Heart left ventricle (tissue), 16 donors: Measurements from ENCODE around the gene UNC119. TPM values are rescaled to one million over a fixed set of nuclear protein-coding genes. Genes with fewer than 3 reads are reported as not detected.

ENCODE experiments used
- ATAC-seq, 4 donors: fragments of 200-7000 bp; cut with Tn5 transposase; one replicate each; pipeline ENCODE4 v1.9.1; 2020 to 2022; ENCODE audit warnings: moderate library complexity in 4 of 4, mild to moderate bottlenecking in 3 of 4, moderate number of reproducible peaks in 1 of 4
- DNase-seq, 5 donors: peaks; one replicate each; pipeline ENCODE4 v3.0.0-alpha.2; 2020
- H3K27ac ChIP-seq, 12 donors: fragments of 200-600 bp; sonication (generic) in 4 of 12; one replicate each; pipeline versions ENCODE4 v1.5.0 to v1.8.0; 2016 to 2022; ENCODE audit warnings: mild to moderate bottlenecking in 2 of 12
- H3K27me3 ChIP-seq, 9 donors: fragments of 200-600 bp; sonication (generic) in 2 of 9; one replicate each; pipeline versions ENCODE4 v1.5.1 to v1.8.0; 2016 to 2022; ENCODE audit warnings: mild to moderate bottlenecking in 3 of 9
- H3K36me3 ChIP-seq, 9 donors: fragments of 200-600 bp; sonication (generic) in 2 of 9; one replicate each; pipeline versions ENCODE4 v1.5.0 to v1.8.0; 2018 to 2022; ENCODE audit warnings: mild to moderate bottlenecking in 2 of 9
- H3K4me1 ChIP-seq, 12 donors: fragments of 200-600 bp; sonication (generic) in 4 of 12; one replicate each; pipeline versions ENCODE4 v1.5.0 to v1.8.0; 2016 to 2022; ENCODE audit warnings: mild to moderate bottlenecking in 3 of 12
- H3K4me3 ChIP-seq, 12 donors: fragments of 200-600 bp; sonication (generic) in 4 of 12; one replicate each; pipeline versions ENCODE4 v1.5.0 to v1.8.0; 2017 to 2022; ENCODE audit warnings: mild to moderate bottlenecking in 9 of 12, moderate library complexity in 4 of 12
- H3K9me3 ChIP-seq, 12 donors: fragments of 200-600 bp; sonication (generic) in 4 of 12; one replicate each; pipeline versions ENCODE4 v1.5.0 to v1.8.0; 2016 to 2022; ENCODE audit warnings: mild to moderate bottlenecking in 1 of 12
- CTCF ChIP-seq, 12 donors: fragments of 200-600 bp; sonication (generic) in 4 of 12; IDR thresholded peaks; one replicate each; pipeline versions ENCODE4 v1.5.0 to v1.8.0; 2018 to 2022; ENCODE audit warnings: antibody characterized with exemption in 12 of 12, mild to moderate bottlenecking in 5 of 12
- POLR2A ChIP-seq, 2 donors: fragments of 450-650 bp; IDR thresholded peaks; one replicate each; pipeline ENCODE4 v1.6.1; 2017; ENCODE audit warnings: antibody characterized with exemption in 2 of 2, mild to moderate bottlenecking in 2 of 2, moderate library complexity in 2 of 2
- WGBS, 4 donors: extraction: QIAGEN DNeasy Blood & Tissue Kit in 2 of 4; methylation state at CpG; one replicate each; pipeline versions ENCODE4 v1.1.5 to v1.1.7; 2013 to 2018; 5-methylcytosine and 5-hydroxymethylcytosine counted together
- intact Hi-C, 10 donors: fragments of 100-400 bp; cut with DNase I; formaldehyde crosslinking; loops; one replicate each; pipeline versions ENCODE4 v1.11.1 to v1.14.2; 2022
- polyA plus RNA-seq, 2 donors: library from polyadenylated mRNA; stranded (reverse); fragments of 200-250 nt; gene quantifications; one replicate each; pipeline ENCODE4 v1.2.3, GENCODE V29; 2013
- total RNA-seq, 9 donors: library from RNA; depleted of rRNA in 2 of 9; stranded (reverse); fragments of >200 nt in 2 of 9; fragmentation: NEBNext Ultra II Directional in 3 of 9; extraction: Animal tissue kit (Norgen Biotek cat#: 25700) in 3 of 9; gene quantifications; one replicate each; pipeline versions ENCODE4 v1.1.0 to v1.2.4, GENCODE V29; 2016 to 2023
- donor health status: ischemic (EF 13 %, LVEDD 7.1; RV severe dilation, severe dysfunction).
- donor health status: healthy with polysubstance abuse.
- donor health status: DM: no; HTN: yes; CAD: no.
- donor health status: DM: no; HTN: no; CAD: no.
- donor health status: ischemic (EF 25% LVEDD 6.9; RV normal size, moderate dysfunction).
- donor health status: ischemic (EF 25% LVEDD 5.7; RV mildly dilated, moderate dysfunction).
- donor health status: healthy.
- donor health status: DM: yes; HTN: yes; CAD: no.
- donor health status: ischemic (EF 35%, LVEDD 5.7; RV mildly dilated, moderate dysfunction).
- donor health status: nonischemic (EF 11% LVEDD 7.7; RV severe dilation, severe dysfunction).
- donor health status: DM: yes; HTN: yes; CAD: no.
- donor health status: PGD.
- donor health status: ischemic (EF 29% LVEDD 5.4; RV normal size, mild dysfunction).
- donor health status: nonischemic (EF 23%, LVEDD 6.1; RV moderate dilation, normal function).

The UNC119 gene
- total and polyA plus RNA-seq, 11 donors: 12.8 to 30.7 (median 19.2) TPM

GRCh38 chr17:28584434-28584833, 32.0 kb upstream of the UNC119 start:
- DNase-seq (no peak), ATAC-seq (no peak)
- H3K36me3 ChIP-seq: peaks cover 0 to 49% (median 0%) of the 10 kb centered on the region in 9 donors
- H3K9me3 ChIP-seq: no peaks in the 10 kb centered on the region
- no peaks in the 10 kb centered on the region for H3K4me1 ChIP-seq
- no peak overlapping the region for H3K4me3 ChIP-seq
- no peaks in the 10 kb centered on the region for H3K27me3 ChIP-seq
- TF ChIP-seq CTCF (IDR thresholded peaks at IDR 0.05): no peak
- no peak for TF ChIP-seq POLR2A (IDR thresholded peaks at IDR 0.05)
- WGBS, 4 donors: 93 to 99% (median 96%) methylated on average over 3 of the region's 3 CpGs
- H3K27ac ChIP-seq: no peak overlapping the region
- intact Hi-C loops: no loop called here

- Histone ChIP-seq H3K36me3 (peaks cover 0 to 56% (median 0%) of the 10 kb centered on the region in 9 donors), H3K9me3 (no peaks in the 10 kb centered on the region), H3K27ac (no peak overlapping the region), H3K4me1 (no peaks in the 10 kb centered on the region), H3K27me3 (no peaks in the 10 kb centered on the region), H3K4me3 (no peak overlapping the region)
- no peak for DNase-seq
- TF ChIP-seq POLR2A (IDR thresholded peaks at IDR 0.05): no peak
- TF ChIP-seq CTCF (IDR thresholded peaks at IDR 0.05): no peak
- intact Hi-C loops: no loop called here
- ATAC-seq: no peak
- WGBS, 4 donors: 90 to 99% (median 97%) methylated on average over 2 of the region's 2 CpGs
Measured at GRCh38 chr17:28582513-28582912, 30.1 kb upstream of the UNC119 start.

- Histone ChIP-seq H3K36me3 (peaks cover 0 to 48% (median 0%) of the 10 kb centered on the region in 9 donors), H3K27me3 (no peaks in the 10 kb centered on the region), H3K9me3 (no peaks in the 10 kb centered on the region), H3K4me3 (no peak overlapping the region), H3K4me1 (peaks cover 0 to 9% (median 7%) of the 10 kb centered on the region in 12 donors), H3K27ac (no peak overlapping the region)
- DNase-seq (no peak), ATAC-seq (no peak)
- no peak for TF ChIP-seq CTCF (IDR thresholded peaks at IDR 0.05)
- no peak for TF ChIP-seq POLR2A (IDR thresholded peaks at IDR 0.05)
- intact Hi-C loops: no loop called here
- 96 to 98% (median 97%) methylated on average over 3 of the region's 3 CpGs for WGBS, 4 donors
Measured at GRCh38 chr17:28580959-28581358, 28.5 kb upstream of the UNC119 start.

GRCh38 chr17:28579526-28579925, 27.1 kb upstream of the UNC119 start:
- Histone ChIP-seq H3K9me3 (no peaks in the 10 kb centered on the region), H3K27ac (no peak overlapping the region), H3K36me3 (peaks cover 0 to 34% (median 0%) of the 10 kb centered on the region in 9 donors), H3K4me1 (peaks cover 0 to 16% (median 8%) of the 10 kb centered on the region in 12 donors), H3K27me3 (no peaks in the 10 kb centered on the region), H3K4me3 (no peak overlapping the region)
- WGBS, 4 donors: 94 to 97% (median 95%) methylated on average over 4 of the region's 4 CpGs
- intact Hi-C loops: no loop called here
- ATAC-seq (no peak), DNase-seq (no peak)
- TF ChIP-seq POLR2A (IDR thresholded peaks at IDR 0.05) (no peak), CTCF (IDR thresholded peaks at IDR 0.05) (no peak)
